Neural cell (in vitro differentiated cells): ENCODE measurements around the gene FAM124A. TPM values are rescaled to one million over a fixed set of nuclear protein-coding genes. Genes with fewer than 3 reads are reported as not detected.

ENCODE experiments used
- H2AFZ ChIP-seq: fragments of 200-600, 300-800 bp; sonication (generic), shearing (Covaris generic); 2 replicates; pipeline ENCODE4 v1.6.0; 2014; ENCODE audit warnings: low read depth, mild to moderate bottlenecking, antibody characterized with exemption, low read length, moderate library complexity
- H3F3A ChIP-seq: fragments of 200-600 bp; shearing (Covaris generic); 2 replicates; pipeline ENCODE4 v1.6.1; 2016; ENCODE audit warnings: mild to moderate bottlenecking, moderate library complexity, mixed read lengths, antibody characterized with exemption, low read length; ENCODE audit not compliant: insufficient read depth, poor library complexity, severe bottlenecking
- H3K27ac ChIP-seq: fragments of 200-600, 300-800 bp; sonication (generic), shearing (Covaris generic); 2 replicates; pipeline ENCODE4 v1.5.1; 2014; ENCODE audit warnings: mild to moderate bottlenecking, low read length, moderate library complexity
- H3K27me3 ChIP-seq: fragments of 300-800, 200-600 bp; sonication (generic), shearing (Covaris generic); 2 replicates; pipeline ENCODE4 v1.6.0; 2014; ENCODE audit warnings: mild to moderate bottlenecking, low read depth, low read length, moderate library complexity; ENCODE audit not compliant: insufficient read depth
- H3K36me3 ChIP-seq: fragments of 300-800, 200-600 bp; sonication (generic), shearing (Covaris generic); 2 replicates; pipeline ENCODE4 v1.5.1; 2014; ENCODE audit warnings: mild to moderate bottlenecking, antibody characterized with exemption, low read length, moderate library complexity; ENCODE audit not compliant: insufficient read depth
- H3K4me2 ChIP-seq: fragments of 300-800, 200-600 bp; sonication (generic), shearing (Covaris generic); 2 replicates; pipeline ENCODE4 v1.6.0; 2014; ENCODE audit warnings: mild to moderate bottlenecking, low read length
- H3K4me3 ChIP-seq: fragments of 300-800, 200-600 bp; sonication (generic), shearing (Covaris generic); 2 replicates; pipeline ENCODE4 v1.5.1; 2014; ENCODE audit warnings: mild to moderate bottlenecking, low read length, moderate library complexity
- H3K79me2 ChIP-seq: fragments of 200-600 bp; shearing (Covaris generic); replicated peaks from 2 replicates; pipeline ENCODE4 v1.6.0; 2014; ENCODE audit warnings: mild to moderate bottlenecking, low read length, moderate library complexity; ENCODE audit not compliant: insufficient read depth
- H3K9ac ChIP-seq: fragments of 300-800, 200-600 bp; sonication (generic), shearing (Covaris generic); 2 replicates; pipeline ENCODE4 v1.6.1; 2016; ENCODE audit warnings: mild to moderate bottlenecking, low read length, mixed read lengths
- H3K9me2 ChIP-seq: fragments of 200-600 bp; shearing (Covaris generic); 2 replicates; pipeline ENCODE4 v1.6.1; 2016; ENCODE audit warnings: mild to moderate bottlenecking, low read length, mixed read lengths; ENCODE audit not compliant: insufficient read depth
- H3K9me3 ChIP-seq: fragments of 200-600, 300-800 bp; sonication (generic), shearing (Covaris generic); 2 replicates; pipeline ENCODE4 v1.6.1; 2016; ENCODE audit warnings: mild to moderate bottlenecking, mixed run types, low read length, moderate library complexity, mixed read lengths
- H4K20me1 ChIP-seq: fragments of 200-600 bp; shearing (Covaris generic); 2 replicates; pipeline ENCODE4 v1.6.1; 2016; ENCODE audit warnings: mild to moderate bottlenecking, mixed run types; ENCODE audit not compliant: insufficient read depth
- EP300 ChIP-seq: fragments of 450-650 bp; conservative IDR thresholded peaks from 2 replicates; pipeline ENCODE4 v1.6.1; 2014; ENCODE audit warnings: antibody characterized with exemption, mild to moderate bottlenecking, moderate library complexity; ENCODE audit not compliant: poor library complexity, severe bottlenecking
- EZH2 ChIP-seq: fragments of 200-600, 300-800 bp; shearing (Covaris generic), sonication (generic); IDR thresholded peaks from 2 replicates; pipeline ENCODE4 v1.6.1; 2014; ENCODE audit warnings: antibody characterized with exemption, low read length, borderline replicate concordance, mild to moderate bottlenecking; ENCODE audit not compliant: insufficient read depth, poor library complexity, severe bottlenecking
- MXI1 ChIP-seq: fragments of 450-650 bp; conservative IDR thresholded peaks from 2 replicates; pipeline ENCODE4 v1.6.1; 2014; ENCODE audit warnings: antibody characterized with exemption, mild to moderate bottlenecking; ENCODE audit not compliant: poor library complexity, severe bottlenecking
- POLR2AphosphoS5 ChIP-seq: IDR thresholded peaks from 2 replicates; pipeline ENCODE4 v1.6.1; 2012
- RAD21 ChIP-seq: fragments of 450-650 bp; conservative IDR thresholded peaks from 2 replicates; pipeline ENCODE4 v1.6.1; 2014; ENCODE audit warnings: antibody characterized with exemption, mild to moderate bottlenecking, moderate library complexity
- REST ChIP-seq: IDR thresholded peaks from 2 replicates; pipeline ENCODE4 v1.6.1; 2012; ENCODE audit warnings: borderline replicate concordance
- SMC3 ChIP-seq: fragments of 450-650 bp; conservative IDR thresholded peaks from 2 replicates; pipeline ENCODE4 v1.6.1; 2014; ENCODE audit warnings: antibody characterized with exemption, mild to moderate bottlenecking, moderate library complexity; ENCODE audit not compliant: poor library complexity
- TAF1 ChIP-seq: IDR thresholded peaks from 2 replicates; pipeline ENCODE4 v1.6.1; 2012; ENCODE audit warnings: low read depth
- polyA plus RNA-seq: library from polyadenylated mRNA; depleted of rRNA; stranded (reverse); fragments of >200 nt; gene quantifications from 2 replicates; pipeline ENCODE4 v1.2.3, GENCODE V29; 2014
- TF ChIP-seq, protein P1 (sequence below): fragments of 450-650 bp; IDR thresholded peaks from 2 replicates; pipeline ENCODE4 v1.5.1; 2014; ENCODE audit warnings: antibody characterized with exemption, mild to moderate bottlenecking, moderate library complexity; ENCODE audit not compliant: poor library complexity, severe bottlenecking

FAM124A gene
- polyA plus RNA-seq, 1 donor from 2014 or later = 3.0 TPM

DNA sequence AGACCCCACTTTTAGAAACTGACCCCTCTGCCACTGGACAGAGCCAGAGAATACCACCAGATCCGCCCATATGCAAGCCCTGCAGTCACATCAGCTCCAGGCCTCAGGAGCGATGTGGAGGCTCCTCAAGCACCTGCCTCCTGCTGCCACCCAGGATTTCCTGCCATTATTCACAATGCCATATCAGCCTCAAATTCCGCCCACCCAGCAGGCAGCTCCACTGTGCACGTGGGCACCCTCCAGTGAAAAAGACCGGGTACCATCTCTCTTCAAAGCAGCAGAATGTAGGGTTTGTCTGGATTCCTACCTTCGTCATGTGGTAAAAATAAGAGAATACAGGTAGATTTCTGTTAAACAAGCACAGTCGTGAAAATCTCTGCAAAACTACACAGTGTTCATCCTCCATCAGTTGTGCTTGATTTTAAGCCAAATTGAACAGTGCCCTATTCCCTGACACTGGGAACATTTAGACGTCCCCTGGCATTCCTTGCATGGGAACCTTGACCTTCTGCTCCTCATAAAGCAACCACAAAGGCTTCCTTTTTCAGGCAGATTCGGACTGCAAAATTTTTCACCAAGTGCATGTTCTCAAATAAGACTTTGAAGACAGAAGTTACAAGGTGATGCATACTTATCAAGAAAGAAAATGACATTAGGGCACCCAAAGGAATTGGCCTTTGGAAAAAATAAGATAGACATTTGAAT, 56.4 kb downstream of the FAM124A start:
- H3K79me2 ChIP-seq = no peaks in the 10 kb centered on the region
- no peak overlapping the region for H2AFZ ChIP-seq
- no peaks in the 10 kb centered on the region for H3K9me2 ChIP-seq
- H3K9ac ChIP-seq = no peak overlapping the region
- no peaks in the 10 kb centered on the region for H4K20me1 ChIP-seq
- H3K9me3 ChIP-seq = no peaks in the 10 kb centered on the region
- no peaks in the 10 kb centered on the region for H3K36me3 ChIP-seq
- no peak overlapping the region for H3K27ac ChIP-seq
- no peak overlapping the region for H3K4me2 ChIP-seq
- H3K4me3 ChIP-seq = no peak overlapping the region
- TF ChIP-seq EP300 (no peak), POLR2AphosphoS5 (peak; percentile 58)
- no peaks in the 10 kb centered on the region for H3K27me3 ChIP-seq
- H3F3A ChIP-seq = no peaks in the 10 kb centered on the region

- H3K9ac ChIP-seq = no peak overlapping the region
- H3K36me3 ChIP-seq = no peaks in the 10 kb centered on the region
- H3K27me3 ChIP-seq = no peaks in the 10 kb centered on the region
- H4K20me1 ChIP-seq = no peaks in the 10 kb centered on the region
- no peak overlapping the region for H3K4me2 ChIP-seq
- H3K79me2 ChIP-seq = no peaks in the 10 kb centered on the region
- H2AFZ ChIP-seq = no peak overlapping the region
- H3K4me3 ChIP-seq = no peak overlapping the region
- no peaks in the 10 kb centered on the region for H3K9me2 ChIP-seq
- H3F3A ChIP-seq = no peaks in the 10 kb centered on the region
- no peak overlapping the region for H3K27ac ChIP-seq
- TF ChIP-seq TAF1 = no peak
- TF ChIP-seq MXI1 = no peak
- no peak for TF ChIP-seq EP300
- no peak for TF ChIP-seq SMC3
- no peak for TF ChIP-seq REST
- TF ChIP-seq POLR2AphosphoS5 = no peak
- TF ChIP-seq, protein P1, sequence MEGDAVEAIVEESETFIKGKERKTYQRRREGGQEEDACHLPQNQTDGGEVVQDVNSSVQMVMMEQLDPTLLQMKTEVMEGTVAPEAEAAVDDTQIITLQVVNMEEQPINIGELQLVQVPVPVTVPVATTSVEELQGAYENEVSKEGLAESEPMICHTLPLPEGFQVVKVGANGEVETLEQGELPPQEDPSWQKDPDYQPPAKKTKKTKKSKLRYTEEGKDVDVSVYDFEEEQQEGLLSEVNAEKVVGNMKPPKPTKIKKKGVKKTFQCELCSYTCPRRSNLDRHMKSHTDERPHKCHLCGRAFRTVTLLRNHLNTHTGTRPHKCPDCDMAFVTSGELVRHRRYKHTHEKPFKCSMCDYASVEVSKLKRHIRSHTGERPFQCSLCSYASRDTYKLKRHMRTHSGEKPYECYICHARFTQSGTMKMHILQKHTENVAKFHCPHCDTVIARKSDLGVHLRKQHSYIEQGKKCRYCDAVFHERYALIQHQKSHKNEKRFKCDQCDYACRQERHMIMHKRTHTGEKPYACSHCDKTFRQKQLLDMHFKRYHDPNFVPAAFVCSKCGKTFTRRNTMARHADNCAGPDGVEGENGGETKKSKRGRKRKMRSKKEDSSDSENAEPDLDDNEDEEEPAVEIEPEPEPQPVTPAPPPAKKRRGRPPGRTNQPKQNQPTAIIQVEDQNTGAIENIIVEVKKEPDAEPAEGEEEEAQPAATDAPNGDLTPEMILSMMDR = no peak
- TF ChIP-seq RAD21 = no peak
- no peak for TF ChIP-seq EZH2
- H3K9me3 ChIP-seq = no peaks in the 10 kb centered on the region
Measured at GRCh38 chr13:51280379-51280940, 58.3 kb downstream of the FAM124A start.
